ENCODE data around the gene GTPBP8. TPM values are rescaled to one million over a fixed set of nuclear protein-coding genes. Genes with fewer than 3 reads are reported as not detected.

The GTPBP8 gene
- total RNA-seq, 1 donor from 2014 or later = 32.9 TPM

- H3K4me2 ChIP-seq = no peak overlapping the region
- Mint-ChIP-seq H3K36me3 (no peaks in the 10 kb centered on the region), H3K27me3 (ENCODE audit: insufficient read depth, low read depth) (peaks cover 4% of the 10 kb centered on the region), H3K4me1 (no peaks in the 10 kb centered on the region), H3K9me3 (no peaks in the 10 kb centered on the region), H3K4me3 (no peak overlapping the region), H3K27ac (no peak overlapping the region)
- no peak overlapping the region for H3K27ac ChIP-seq
- H3K9me3 ChIP-seq (ENCODE audit: low read depth) = no peaks in the 10 kb centered on the region
- peaks cover 4% of the 10 kb centered on the region for H3F3A ChIP-seq (ENCODE audit: low read depth)
- no peaks in the 10 kb centered on the region for H3K36me3 ChIP-seq
- H3K27me3 ChIP-seq = no peaks in the 10 kb centered on the region
- TF ChIP-seq EZH2phosphoT487 (IDR thresholded peaks at IDR 0.05) = no peak
- TF ChIP-seq EZH2 (IDR thresholded peaks at IDR 0.05) = no peak
- TF ChIP-seq CTCF (IDR thresholded peaks at IDR 0.05) = no peak
- H4K20me1 ChIP-seq (ENCODE audit: low read depth) = no peaks in the 10 kb centered on the region
- H2AFZ ChIP-seq (replicated peaks) = no peak overlapping the region
- H3K79me2 ChIP-seq (ENCODE audit: low read depth) = no peaks in the 10 kb centered on the region
- H3K4me1 ChIP-seq = no peaks in the 10 kb centered on the region
- H3K9ac ChIP-seq = no peak overlapping the region
- DNase-seq (ENCODE audit: low spot score) = no peak
- H3K4me3 ChIP-seq = no peak overlapping the region
These were observed 10.7 kb upstream of the GTPBP8 start for GRCh38 chr3:112980080-112980479.

- H2AFZ ChIP-seq (replicated peaks) = no peak overlapping the region
- Mint-ChIP-seq H3K9me3 (no peaks in the 10 kb centered on the region), H3K27ac (no peak overlapping the region), H3K36me3 (no peaks in the 10 kb centered on the region), H3K4me3 (no peak overlapping the region), H3K4me1 (no peaks in the 10 kb centered on the region), H3K27me3 (ENCODE audit: insufficient read depth, low read depth) (no peaks in the 10 kb centered on the region)
- H3K4me3 ChIP-seq = no peak overlapping the region
- H3K9ac ChIP-seq = no peak overlapping the region
- no peaks in the 10 kb centered on the region for H3K9me3 ChIP-seq (ENCODE audit: low read depth)
- no peaks in the 10 kb centered on the region for H3K27me3 ChIP-seq
- H3F3A ChIP-seq (ENCODE audit: low read depth) = peaks cover 4% of the 10 kb centered on the region
- H3K27ac ChIP-seq = no peak overlapping the region
- H3K36me3 ChIP-seq = no peaks in the 10 kb centered on the region
- no peak for DNase-seq (ENCODE audit: low spot score)
- no peak overlapping the region for H3K4me2 ChIP-seq
- H4K20me1 ChIP-seq (ENCODE audit: low read depth) = no peaks in the 10 kb centered on the region
- TF ChIP-seq EZH2 (IDR thresholded peaks at IDR 0.05) (no peak), EZH2phosphoT487 (IDR thresholded peaks at IDR 0.05) (no peak), CTCF (IDR thresholded peaks at IDR 0.05) (no peak)
- no peaks in the 10 kb centered on the region for H3K79me2 ChIP-seq (ENCODE audit: low read depth)
- H3K4me1 ChIP-seq = no peaks in the 10 kb centered on the region
These were observed 8.1 kb upstream of the GTPBP8 start for GRCh38 chr3:112982710-112983109.

- H3K4me2 ChIP-seq = no peak overlapping the region
- H3F3A ChIP-seq (ENCODE audit: low read depth) = no peaks in the 10 kb centered on the region
- H3K36me3 ChIP-seq = no peaks in the 10 kb centered on the region
- no peaks in the 10 kb centered on the region for H3K4me1 ChIP-seq
- H3K27ac ChIP-seq = no peak overlapping the region
- H3K27me3 ChIP-seq = no peaks in the 10 kb centered on the region
- no peak overlapping the region for H3K4me3 Mint-ChIP-seq
- TF ChIP-seq EZH2 (IDR thresholded peaks at IDR 0.05) (no peak), CTCF (IDR thresholded peaks at IDR 0.05) (no peak), EZH2phosphoT487 (IDR thresholded peaks at IDR 0.05) (no peak)
- DNase-seq (ENCODE audit: low spot score) = no peak
- H3K9ac ChIP-seq = no peak overlapping the region
- H3K36me3 Mint-ChIP-seq = no peaks in the 10 kb centered on the region
- H3K27ac Mint-ChIP-seq = no peak overlapping the region
- no peak overlapping the region for H3K4me3 ChIP-seq
- H4K20me1 ChIP-seq (ENCODE audit: low read depth) = no peaks in the 10 kb centered on the region
- no peaks in the 10 kb centered on the region for H3K79me2 ChIP-seq (ENCODE audit: low read depth)
- no peaks in the 10 kb centered on the region for H3K9me3 Mint-ChIP-seq
- H2AFZ ChIP-seq (replicated peaks) = no peak overlapping the region
- H3K9me3 ChIP-seq (ENCODE audit: low read depth) = no peaks in the 10 kb centered on the region
- no peaks in the 10 kb centered on the region for H3K4me1 Mint-ChIP-seq
- H3K27me3 Mint-ChIP-seq (ENCODE audit: insufficient read depth, low read depth) = no peaks in the 10 kb centered on the region
These were observed 6.3 kb upstream of the GTPBP8 start for GRCh38 chr3:112984485-112984884.
